Upper lobe of left lung (tissue), 4 donors: ENCODE data around the gene GABRR3.

ENCODE experiments used
- CTCF ChIP-seq, 6 experiments: fragments of 450-650 bp in 4 of 6; fragments of 200-600 bp in 2 of 6; sonication (generic) in 2 of 6; IDR thresholded peaks; one replicate each; pipeline ENCODE4 v1.5.1; 2016 to 2019; ENCODE audit warnings: antibody characterized with exemption in 6 of 6
- POLR2A ChIP-seq, 4 donors: fragments of 450-650 bp; IDR thresholded peaks; one replicate each; pipeline ENCODE4 v1.5.1; 2016 to 2017; ENCODE audit warnings: antibody characterized with exemption in 4 of 4, mild to moderate bottlenecking in 2 of 4

GRCh38 chr3:98056035-98056434 lies 20.9 kb upstream of the GABRR3 start:
- TF ChIP-seq CTCF (IDR thresholded peaks at IDR 0.05) (no peak), POLR2A (IDR thresholded peaks at IDR 0.05) (no peak)
